Urinary bladder (tissue), 4 donors: ENCODE results near the gene C19orf25. TPM values are rescaled to one million over a fixed set of nuclear protein-coding genes. Genes with fewer than 3 reads are reported as not detected.
"Not testable (repeated sequence)": the region's sequence is repeated elsewhere in the genome, so short reads cannot be mapped to it uniquely, and the experiment has no call there.

Experiments used
- DNase-seq: peaks from one replicate; pipeline ENCODE4 v3.0.0-alpha.2; 2015; ENCODE audit errors: extremely low spot score
- H3K27ac ChIP-seq: one replicate; pipeline ENCODE4 v1.5.1; 2013; ENCODE audit warnings: low read depth, mild to moderate bottlenecking, moderate library complexity
- H3K36me3 ChIP-seq: one replicate; pipeline ENCODE4 v1.6.1; 2013; ENCODE audit warnings: mild to moderate bottlenecking, moderate library complexity; ENCODE audit not compliant: insufficient read depth
- H3K4me1 ChIP-seq: one replicate; pipeline ENCODE4 v1.6.1; 2013; ENCODE audit warnings: mild to moderate bottlenecking, moderate library complexity; ENCODE audit not compliant: insufficient read depth
- H3K4me3 ChIP-seq: one replicate; pipeline ENCODE4 v1.5.1; 2013; ENCODE audit warnings: low read depth, low read length
- WGBS: extraction: QIAGEN DNeasy Blood & Tissue Kit; methylation state at CpG from one replicate; pipeline ENCODE4 v1.1.7; 2013; 5-methylcytosine and 5-hydroxymethylcytosine counted together
- polyA plus RNA-seq: library from polyadenylated mRNA; stranded (reverse); fragments of 200-250 nt; gene quantifications from one replicate; pipeline ENCODE4 v1.2.3, GENCODE V29; 2013
- total RNA-seq: library from RNA; depleted of rRNA; stranded (reverse); fragments of >200 nt; gene quantifications from one replicate; pipeline ENCODE4 v1.2.3, GENCODE V29; 2014
- donor health status: healthy with polysubstance abuse.
- donor health status: healthy.

C19orf25 gene
- total and polyA plus RNA-seq, 2 donors: 15.0 to 40.5 TPM

DNA sequence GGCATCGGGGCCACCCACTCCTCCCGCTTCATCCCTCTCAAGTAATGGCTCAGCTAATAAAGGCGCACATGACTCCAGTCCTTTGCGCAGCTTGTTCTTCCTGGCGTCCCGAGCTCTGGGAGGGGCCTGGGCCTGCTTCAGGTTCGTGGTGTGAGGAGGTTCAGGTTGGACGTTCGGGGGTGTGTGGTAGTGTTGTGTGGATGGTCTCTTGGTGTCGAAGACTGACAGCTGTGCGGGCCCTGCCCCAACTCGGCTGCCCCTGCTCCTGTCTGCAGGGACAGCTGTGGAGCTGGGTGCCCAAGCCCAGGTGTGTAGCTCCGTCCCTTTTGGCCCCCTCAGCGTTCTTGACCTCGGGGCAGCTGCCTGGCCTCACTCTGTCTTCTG, 38.6 kb downstream of the C19orf25 start:
- 87% methylated on average over 15 of the region's 15 CpGs for WGBS
- Histone ChIP-seq H3K36me3 (peaks cover 4% of the 10 kb centered on the region), H3K27ac (no peak overlapping the region)

DNA sequence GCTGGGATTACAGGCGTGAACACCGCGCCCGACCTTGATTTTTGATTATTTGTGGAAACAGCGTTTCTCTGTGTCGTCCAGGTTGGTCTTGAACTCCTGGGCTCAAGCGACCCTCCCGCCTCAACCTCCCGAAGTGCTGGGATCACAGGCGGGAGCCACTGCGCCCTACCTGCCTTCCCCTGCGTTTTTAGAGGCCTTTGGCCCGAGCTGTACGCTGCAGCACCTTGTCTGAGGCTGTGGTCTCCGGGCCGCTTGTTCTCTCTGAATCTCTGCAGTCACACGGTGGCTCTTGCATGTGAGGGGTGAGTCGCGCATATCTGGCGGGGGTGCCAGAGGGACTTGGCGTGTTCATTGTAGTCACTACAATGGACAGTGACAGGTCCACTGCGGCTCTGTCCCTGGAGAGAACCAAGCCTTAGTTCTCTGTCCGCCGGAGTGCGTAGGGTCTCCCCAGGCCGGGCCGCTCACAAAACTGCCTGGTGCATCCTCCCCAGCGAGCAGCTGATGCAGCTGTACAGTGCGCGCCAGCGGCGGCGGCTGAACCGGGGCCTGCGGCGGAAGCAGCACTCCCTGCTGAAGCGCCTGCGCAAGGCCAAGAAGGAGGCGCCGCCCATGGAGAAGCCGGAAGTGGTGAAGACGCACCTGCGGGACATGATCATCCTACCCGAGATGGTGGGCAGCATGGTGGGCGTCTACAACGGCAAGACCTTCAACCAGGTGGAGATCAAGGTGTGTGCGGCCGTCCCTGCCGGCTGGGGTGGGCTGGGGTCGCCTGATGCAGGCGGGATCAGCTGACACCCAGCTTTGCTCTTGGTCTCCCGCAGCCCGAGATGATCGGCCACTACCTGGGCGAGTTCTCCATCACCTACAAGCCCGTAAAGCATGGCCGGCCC, 39.2 kb downstream of the C19orf25 start:
- H3K4me3 ChIP-seq, DNase-seq, H3K4me1 ChIP-seq, H3K27ac ChIP-seq, H3K36me3 ChIP-seq: not testable (repeated sequence)
- WGBS: 82% methylated on average over 57 of the region's 57 CpGs

More for the DNA sequence above, 38.6 kb downstream of the C19orf25 start:
- H3K4me1 ChIP-seq: peaks cover 2% of the 10 kb centered on the region
- H3K4me3 ChIP-seq: no peak overlapping the region
- DNase-seq: no peak

DNA sequence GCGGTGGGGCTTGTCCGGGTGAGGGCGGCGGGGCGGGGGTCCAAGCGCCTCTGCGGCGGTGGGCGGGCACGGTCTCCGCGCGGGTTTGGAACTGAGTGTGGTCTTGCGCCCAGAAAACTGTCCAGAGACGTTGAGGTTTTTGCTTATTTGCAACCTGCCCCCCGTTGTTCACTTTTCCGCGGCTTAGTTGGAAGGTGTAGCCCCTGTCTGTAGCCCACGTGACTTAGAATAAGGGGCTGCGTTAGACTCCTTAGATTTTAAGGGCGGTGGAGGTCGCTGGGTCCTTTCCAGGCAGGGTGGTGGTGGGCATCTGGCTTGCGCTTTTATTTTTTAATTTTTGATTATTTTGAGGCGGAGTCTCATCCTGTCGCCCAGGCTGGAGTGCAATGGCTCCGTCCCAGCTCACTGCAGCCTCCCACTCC, 40.1 kb downstream of the C19orf25 start:
- no peak overlapping the region for H3K27ac ChIP-seq
- H3K4me3 ChIP-seq: peak overlapping the region; percentile 95
- WGBS: 1% methylated on average over 26 of the region's 26 CpGs
- no peaks in the 10 kb centered on the region for H3K4me1 ChIP-seq
- peaks cover 4% of the 10 kb centered on the region for H3K36me3 ChIP-seq
- DNase-seq: no peak

DNA sequence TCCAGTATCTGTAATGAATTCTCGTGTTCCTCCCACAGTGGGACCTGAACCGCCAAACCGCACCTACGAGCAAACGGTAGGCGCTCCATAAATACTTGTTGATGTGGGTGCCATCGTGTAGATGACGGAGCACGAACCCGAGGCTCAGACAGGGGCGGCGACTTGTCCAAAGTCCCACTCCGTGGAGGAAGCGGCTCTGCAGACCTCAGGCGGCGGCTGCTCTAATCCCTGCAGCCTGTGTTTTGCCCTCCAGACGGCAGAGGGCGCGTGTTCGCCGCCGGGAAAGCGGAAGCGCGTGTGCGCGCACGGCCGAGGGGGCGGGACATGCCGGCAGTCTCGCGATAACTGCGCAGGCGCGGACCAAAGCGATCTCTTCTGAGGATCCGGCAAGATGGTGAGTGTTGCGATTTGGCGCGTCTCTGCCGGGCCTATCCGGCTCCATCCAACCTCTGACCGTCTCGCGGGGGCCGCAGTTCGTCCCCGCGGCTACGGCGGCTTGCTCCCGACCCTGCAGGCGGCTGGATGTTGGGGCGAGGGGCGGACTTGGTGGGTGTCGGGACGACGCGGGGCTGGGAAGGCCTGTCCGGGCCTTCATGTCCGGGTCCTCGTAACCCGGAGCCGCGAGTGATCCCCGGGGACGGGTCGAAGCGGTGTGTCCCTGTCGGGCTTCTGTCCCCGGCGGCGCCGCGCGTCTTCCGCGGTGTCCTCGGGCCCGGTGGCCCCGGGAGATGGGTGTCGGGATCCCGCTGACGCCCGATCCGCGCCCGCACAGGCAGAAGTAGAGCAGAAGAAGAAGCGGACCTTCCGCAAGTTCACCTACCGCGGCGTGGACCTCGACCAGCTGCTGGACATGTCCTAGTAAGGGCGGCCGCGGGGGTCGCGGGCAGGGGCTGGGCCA, 40.7 kb downstream of the C19orf25 start, which contains the start of gene RPS15:
RPS15 (plus strand) TSS at position 362 of the 898 bp plus-strand sequence; CDS start at position 392, 30 bp downstream.
- Histone ChIP-seq H3K4me1 (no peaks in the 10 kb centered on the region), H3K27ac (peak within 1 kb of the TSS; percentile 82), H3K36me3 (peaks cover 9% of the 10 kb centered on the region), H3K4me3 (peak within 1 kb of the TSS; percentile 95)
- 1% methylated on average over 100 of the region's 100 CpGs for WGBS
- DNase-seq: peak; percentile 84

DNA sequence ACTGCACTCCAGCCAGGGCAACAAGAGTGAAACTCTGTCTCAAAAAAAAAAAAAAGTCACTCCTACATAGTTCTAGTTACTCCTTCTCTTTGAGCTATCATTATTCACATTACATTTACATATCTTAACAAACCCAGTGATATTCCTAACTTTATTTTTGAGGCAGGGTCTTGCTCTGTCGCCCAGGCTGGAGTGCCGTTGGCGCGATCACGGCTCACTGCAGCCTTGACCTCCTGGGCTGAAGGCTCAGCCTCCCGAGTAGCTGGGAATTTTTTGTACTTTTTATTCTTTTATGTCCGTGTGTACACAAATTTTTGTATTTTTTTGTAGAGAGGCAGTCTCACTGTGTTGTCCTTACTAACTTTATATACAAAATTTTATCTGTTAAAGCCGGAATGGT, 41.4 kb downstream of the C19orf25 start:
- DNase-seq: no peak
- Histone ChIP-seq H3K4me3 (no peak overlapping the region), H3K36me3 (peaks cover 14% of the 10 kb centered on the region), H3K4me1 (no peaks in the 10 kb centered on the region), H3K27ac (no peak overlapping the region)
- 58% methylated on average over 8 of the region's 8 CpGs for WGBS

DNA sequence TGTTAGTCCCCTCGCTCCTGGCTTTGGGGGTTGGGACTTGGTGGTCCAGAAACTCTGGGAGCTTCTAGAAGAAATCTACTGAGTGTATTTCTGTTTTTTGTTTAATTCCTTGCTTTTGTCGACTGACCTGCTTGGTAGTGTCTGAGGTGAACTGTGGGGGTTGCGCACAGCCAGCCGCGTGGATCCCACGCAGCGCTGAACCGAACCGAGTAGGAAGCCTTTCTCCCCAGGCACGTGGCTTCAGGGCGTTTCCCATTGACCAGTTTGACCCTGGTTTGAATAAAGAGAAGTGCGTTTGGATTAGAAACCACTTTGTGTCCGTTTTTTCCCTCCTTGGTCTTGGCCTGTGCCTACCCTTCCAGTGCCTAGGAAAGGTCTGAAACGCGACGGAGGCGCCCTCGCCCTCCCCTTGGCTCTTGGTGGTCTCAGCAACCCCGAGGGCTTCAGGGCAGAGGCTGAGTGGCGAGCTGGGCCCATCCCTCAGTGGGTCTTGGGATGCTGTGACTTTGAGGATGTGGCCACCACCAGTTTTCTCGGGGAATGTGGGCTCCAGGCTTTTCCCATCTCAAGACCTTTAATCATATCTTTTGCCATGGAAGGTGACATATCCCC, 43.5 kb downstream of the C19orf25 start:
- no peak for DNase-seq
- no peak overlapping the region for H3K27ac ChIP-seq
- 88% methylated on average over 21 of the region's 21 CpGs for WGBS
- peaks cover 12% of the 10 kb centered on the region for H3K36me3 ChIP-seq
- H3K4me3 ChIP-seq: no peak overlapping the region
- H3K4me1 ChIP-seq: no peaks in the 10 kb centered on the region

DNA sequence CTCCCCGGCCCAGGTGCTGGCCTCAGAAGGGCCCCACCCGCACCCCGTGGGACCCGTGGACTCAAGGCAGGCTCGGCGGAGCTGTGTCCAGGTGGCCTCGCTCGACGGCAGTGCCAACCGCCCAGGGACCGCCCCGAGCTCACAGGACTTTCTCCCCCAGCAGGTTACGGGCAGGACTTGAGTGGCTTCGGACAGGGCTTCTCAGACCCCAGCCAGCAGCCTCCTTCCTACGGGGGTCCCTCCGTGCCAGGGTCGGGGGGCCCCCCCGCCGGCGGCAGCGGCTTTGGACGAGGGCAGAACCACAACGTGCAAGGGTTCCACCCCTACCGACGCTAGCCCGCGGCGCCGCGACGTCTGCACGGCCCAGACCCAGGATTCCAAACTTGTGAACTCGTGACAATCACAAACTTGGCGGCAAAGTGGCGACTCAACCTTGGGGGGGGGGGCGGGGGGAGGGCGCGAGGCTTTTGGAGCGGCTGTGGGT, 44.4 kb downstream of the C19orf25 start:
- Histone ChIP-seq H3K36me3 (peaks cover 12% of the 10 kb centered on the region), H3K4me1 (no peaks in the 10 kb centered on the region), H3K27ac (no peak overlapping the region), H3K4me3 (no peak overlapping the region)
- no peak for DNase-seq
- WGBS: 85% methylated on average over 39 of the region's 39 CpGs

DNA sequence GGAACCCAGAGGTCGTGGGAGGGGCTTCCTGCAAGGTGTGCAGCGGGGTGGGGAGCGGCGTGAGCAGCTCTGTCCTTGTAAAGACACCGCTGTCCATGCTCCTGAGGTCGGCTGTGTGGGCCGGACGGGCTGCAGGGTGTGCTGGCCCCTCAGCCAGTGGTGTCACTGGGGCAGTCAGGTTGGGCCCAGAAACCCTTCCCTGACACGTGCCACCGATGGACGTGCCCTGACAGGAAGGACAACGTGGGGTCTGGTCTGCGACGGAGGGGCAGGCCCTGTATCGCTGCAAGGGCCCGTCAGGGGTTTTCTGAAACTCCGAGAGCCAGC, 45.0 kb downstream of the C19orf25 start:
- no peak overlapping the region for H3K4me3 ChIP-seq
- H3K36me3 ChIP-seq: peaks cover 12% of the 10 kb centered on the region
- no peak for DNase-seq
- no peak overlapping the region for H3K27ac ChIP-seq
- no peaks in the 10 kb centered on the region for H3K4me1 ChIP-seq
- 91% methylated on average over 17 of the region's 17 CpGs for WGBS

DNA sequence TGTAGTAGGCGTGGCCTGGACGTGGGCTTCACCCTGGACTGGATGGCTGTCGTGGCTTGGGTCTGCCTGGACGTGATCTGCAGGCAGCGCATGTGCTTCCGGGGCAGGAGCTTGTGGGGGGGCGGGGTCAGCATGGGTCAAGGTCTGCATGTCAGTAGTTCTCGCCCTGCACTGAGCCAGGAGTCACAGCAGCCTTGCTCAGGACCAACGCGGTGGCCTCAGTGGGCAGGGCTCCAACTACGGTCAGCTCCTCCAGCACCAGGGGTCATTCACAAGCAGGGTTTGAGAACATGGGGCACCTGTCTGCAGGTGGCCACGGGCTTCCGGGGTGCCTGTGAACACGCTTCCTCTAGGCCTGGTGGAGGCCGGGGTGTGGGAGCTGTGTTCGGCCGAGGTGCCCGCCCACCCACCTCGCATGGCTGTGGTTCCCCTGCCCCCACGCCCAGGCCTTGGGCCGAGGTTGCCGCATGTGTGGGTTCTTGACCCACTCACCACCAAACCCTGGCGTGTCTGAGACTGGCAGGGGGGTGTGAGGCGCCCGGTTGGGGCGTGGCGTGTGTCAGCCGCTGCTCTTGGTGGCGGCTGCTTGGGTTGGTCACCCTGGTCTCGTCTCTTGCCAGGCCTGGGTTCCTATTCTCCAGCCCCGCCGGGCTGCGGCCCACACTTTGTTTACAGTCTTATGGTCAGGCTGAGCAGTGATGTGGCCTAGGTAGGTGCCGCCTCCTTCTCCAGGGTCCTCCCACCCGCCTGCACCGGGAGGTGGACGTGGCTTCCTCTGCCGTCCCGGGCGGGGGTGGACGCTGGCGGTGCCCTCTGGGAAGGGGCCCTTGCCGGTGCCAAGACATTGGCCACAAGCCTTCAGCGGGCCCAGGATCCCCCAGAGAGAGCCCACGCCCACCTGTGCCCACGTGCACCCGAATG, 45.6 kb downstream of the C19orf25 start:
- H3K36me3 ChIP-seq: peaks cover 15% of the 10 kb centered on the region
- 87% methylated on average over 47 of the region's 47 CpGs for WGBS
- no peaks in the 10 kb centered on the region for H3K4me1 ChIP-seq
- DNase-seq: no peak
- H3K27ac ChIP-seq: no peak overlapping the region
- no peak overlapping the region for H3K4me3 ChIP-seq

DNA sequence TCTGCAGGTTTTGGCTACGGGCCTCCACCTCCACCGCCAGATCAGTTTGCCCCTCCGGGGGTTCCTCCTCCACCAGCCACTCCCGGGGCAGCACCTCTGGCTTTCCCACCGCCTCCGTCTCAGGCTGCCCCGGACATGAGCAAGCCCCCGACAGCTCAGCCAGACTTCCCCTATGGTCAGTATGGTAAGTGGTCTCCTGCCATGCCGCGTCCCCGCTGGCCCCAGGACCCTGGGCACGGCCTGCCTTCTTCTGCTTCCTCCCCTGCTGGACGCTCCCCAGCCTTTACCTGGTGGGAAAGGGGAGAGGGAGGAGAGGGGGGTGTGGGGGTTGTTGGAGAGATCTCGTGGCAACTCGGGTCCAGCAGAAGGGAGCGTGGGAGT, 46.5 kb downstream of the C19orf25 start:
- Histone ChIP-seq H3K36me3 (peaks cover 15% of the 10 kb centered on the region), H3K4me1 (no peaks in the 10 kb centered on the region), H3K4me3 (no peak overlapping the region), H3K27ac (no peak overlapping the region)
- DNase-seq: no peak
- 92% methylated on average over 16 of the region's 16 CpGs for WGBS

DNA sequence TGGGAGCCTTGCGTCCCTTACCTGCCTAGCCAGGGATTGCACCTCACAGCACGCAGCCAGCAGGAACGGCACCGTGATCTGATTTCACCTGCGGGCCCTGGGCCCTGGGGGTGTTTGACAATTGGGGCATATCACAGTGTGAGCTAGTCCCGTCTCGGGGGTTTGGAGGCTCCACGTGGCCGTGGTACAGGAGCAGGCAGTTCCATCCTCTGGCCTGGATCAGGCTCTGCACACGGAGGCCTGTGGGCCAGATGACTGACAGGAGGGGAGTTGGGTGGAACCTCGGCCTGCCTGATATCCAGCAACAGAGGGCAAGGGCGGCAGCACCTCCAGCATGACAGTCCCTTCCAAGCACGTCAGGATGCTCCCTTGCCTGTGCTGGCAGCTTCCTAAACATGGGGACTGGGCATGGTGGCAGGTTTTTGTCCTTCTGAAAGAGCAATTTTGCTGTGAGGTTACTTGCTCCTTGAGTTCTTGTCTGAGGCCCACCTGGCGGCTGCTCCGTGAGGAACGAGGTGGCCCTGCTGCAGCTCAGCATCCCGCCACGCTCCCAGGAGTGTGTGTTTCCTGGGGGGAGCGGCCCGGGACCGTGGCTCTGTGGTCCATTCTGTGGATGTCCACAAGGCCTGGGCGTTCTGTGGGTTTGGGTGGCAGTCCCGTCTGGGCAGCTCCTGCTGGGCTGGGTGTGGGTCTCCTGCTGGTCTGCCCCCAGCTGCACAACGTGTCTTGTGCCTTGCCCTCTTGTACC, 47.1 kb downstream of the C19orf25 start:
- DNase-seq: no peak
- Histone ChIP-seq H3K27ac (no peak overlapping the region), H3K36me3 (peaks cover 15% of the 10 kb centered on the region), H3K4me3 (no peak overlapping the region), H3K4me1 (no peaks in the 10 kb centered on the region)
- WGBS: 89% methylated on average over 24 of the region's 24 CpGs

DNA sequence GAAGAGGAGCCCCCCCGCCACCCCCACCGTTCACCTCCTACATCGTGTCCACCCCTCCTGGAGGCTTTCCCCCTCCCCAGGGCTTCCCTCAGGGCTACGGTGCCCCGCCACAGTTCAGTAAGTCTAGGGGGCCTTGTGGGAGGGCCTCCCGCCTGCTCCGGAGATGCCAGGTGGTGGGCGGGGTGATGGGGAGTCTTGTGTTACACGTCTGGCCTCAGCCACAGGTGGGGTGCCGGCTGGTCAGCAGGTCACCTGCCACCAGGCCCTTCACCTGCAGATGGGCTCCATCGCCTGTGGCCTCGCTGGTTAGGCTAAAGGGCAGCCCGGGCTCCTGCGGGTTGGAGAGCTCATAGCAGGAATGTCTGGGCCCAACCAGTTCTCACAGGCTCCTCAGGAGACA, 48.8 kb downstream of the C19orf25 start:
- no peak overlapping the region for H3K27ac ChIP-seq
- DNase-seq: no peak
- H3K4me3 ChIP-seq: no peak overlapping the region
- 86% methylated on average over 14 of the region's 14 CpGs for WGBS
- H3K4me1 ChIP-seq: no peaks in the 10 kb centered on the region
- peaks cover 15% of the 10 kb centered on the region for H3K36me3 ChIP-seq
